SK-N-SH (cell line): ENCODE data around the gene FERD3L. TPM values are rescaled to one million over a fixed set of nuclear protein-coding genes. Genes with fewer than 3 reads are reported as not detected.

Experiments used
- CTCF ChIA-PET: fragments of 300-600, 350-600 bp; formaldehyde crosslinking; extraction: SDS; loops from one replicate; lab custom pipeline; 2021; lab: Yijun Ruan, JAX
- POLR2A ChIA-PET: fragments of 350-600 bp; sonication (Branson Sonifier 250); formaldehyde crosslinking; extraction: SDS; loops from one replicate; lab custom pipeline; 2020; ENCODE audit warnings: antibody characterized with exemption, inconsistent platforms; lab: Yijun Ruan, JAX
- DNase-seq: peaks from one replicate; pipeline ENCODE4 v3.0.0; 2012
- H2AFZ ChIP-seq: fragments of 200-600 bp; sonication (generic); 2 replicates; pipeline ENCODE4 v1.8.1; 2016; ENCODE audit warnings: antibody characterized with exemption, mild to moderate bottlenecking, low read depth
- H3F3A ChIP-seq: fragments of 200-600 bp; sonication (generic); replicated peaks from 2 replicates; pipeline ENCODE3; 2016; ENCODE audit warnings: antibody characterized with exemption, mild to moderate bottlenecking; ENCODE audit not compliant: insufficient read depth
- H3K27ac ChIP-seq, 2 experiments: fragments of 200-500 bp in 1 of 2; fragments of 200-600 bp in 1 of 2; sonication (Bioruptor generic) in 1 of 2; sonication (generic), shearing (Covaris generic) in 1 of 2; 2 replicates each; pipeline versions ENCODE4 v1.5.1 to v1.6.1; 2014 to 2016; ENCODE audit warnings: low read depth in 2 of 2, inconsistent platforms in 1 of 2, low read length in 1 of 2, mild to moderate bottlenecking in 1 of 2, mixed read lengths in 1 of 2
- H3K27me3 ChIP-seq: fragments of 200-600 bp; sonication (generic), shearing (Covaris generic); 2 replicates; pipeline ENCODE4 v1.6.1; 2016; ENCODE audit warnings: mixed run types; ENCODE audit not compliant: insufficient read depth
- H3K36me3 ChIP-seq, 2 experiments: fragments of 200-500 bp in 1 of 2; fragments of 200-600 bp in 1 of 2; sonication (Bioruptor generic) in 1 of 2; sonication (generic) in 1 of 2; replicated peaks in 1 of 2; 2 replicates each; pipeline versions ENCODE3 to v1.5.1; 2014 to 2016; ENCODE audit warnings: low read length in 1 of 2, mild to moderate bottlenecking in 1 of 2; ENCODE audit not compliant: insufficient read depth in 2 of 2, control insufficient read depth in 1 of 2
- H3K4me1 ChIP-seq, 2 experiments: fragments of 200-500 bp in 1 of 2; fragments of 200-600 bp in 1 of 2; sonication (Bioruptor generic) in 1 of 2; sonication (generic), shearing (Covaris generic) in 1 of 2; 2 replicates each; pipeline versions ENCODE4 v1.5.1 to v1.6.1; 2014 to 2016; ENCODE audit warnings: low read depth in 1 of 2, low read length in 1 of 2, mixed run types in 1 of 2; ENCODE audit not compliant: insufficient read depth in 2 of 2, control insufficient read depth in 1 of 2
- H3K4me2 ChIP-seq: fragments of 200-600 bp; sonication (generic), shearing (Covaris generic); 2 replicates; pipeline ENCODE4 v1.6.1; 2017; ENCODE audit warnings: mixed run types
- H3K4me3 ChIP-seq, 2 experiments: fragments of 200-500 bp in 1 of 2; fragments of 200-600 bp in 1 of 2; sonication (Bioruptor generic) in 1 of 2; sonication (generic), shearing (Covaris generic) in 1 of 2; 2 replicates each; pipeline versions ENCODE4 v1.5.1 to v1.8.1; 2014 to 2016; ENCODE audit warnings: low read depth in 2 of 2, inconsistent platforms in 1 of 2, low read length in 1 of 2, mild to moderate bottlenecking in 1 of 2, mixed read lengths in 1 of 2, moderate library complexity in 1 of 2
- H3K79me2 ChIP-seq: fragments of 200-600 bp; sonication (generic); 2 replicates; pipeline ENCODE4 v1.8.1; 2017; ENCODE audit warnings: mild to moderate bottlenecking; ENCODE audit not compliant: insufficient read depth
- H3K9ac ChIP-seq: fragments of 200-600 bp; sonication (generic); 2 replicates; pipeline ENCODE4 v1.6.1; 2017; ENCODE audit warnings: mixed run types
- H3K9me2 ChIP-seq: fragments of 200-600 bp; sonication (generic); 2 replicates; pipeline ENCODE4 v1.6.1; 2017; ENCODE audit warnings: mixed run types
- H3K9me3 ChIP-seq: fragments of 200-600 bp; sonication (generic); 2 replicates; pipeline ENCODE4 v1.6.1; 2017; ENCODE audit warnings: mixed run types, mild to moderate bottlenecking, moderate library complexity
- H4K20me1 ChIP-seq: fragments of 200-600 bp; sonication (generic); 2 replicates; pipeline ENCODE4 v1.6.1; 2017; ENCODE audit warnings: mild to moderate bottlenecking, mixed run types; ENCODE audit not compliant: insufficient read depth
- CHD2 ChIP-seq: fragments of 150-350 bp; IDR thresholded peaks from 2 replicates; pipeline ENCODE4 v1.6.1; 2018; ENCODE audit warnings: low read length; ENCODE audit not compliant: partially characterized antibody
- EP300 ChIP-seq, 2 experiments: IDR thresholded peaks; 2 replicates each; pipeline versions ENCODE4 v1.4.0 to v1.6.1; 2012; ENCODE audit warnings: borderline replicate concordance in 1 of 2, low read depth in 1 of 2, low read length in 1 of 2
- EZH2phosphoT487 ChIP-seq: fragments of 200-600 bp; sonication (generic); IDR thresholded peaks from 2 replicates; pipeline ENCODE4 v1.6.1; 2017; ENCODE audit warnings: low read depth, mixed run types, mild to moderate bottlenecking, antibody characterized with exemption, moderate library complexity, borderline replicate concordance
- JUND ChIP-seq: IDR thresholded peaks from 2 replicates; pipeline ENCODE4 v1.4.0; 2012
- NFIC ChIP-seq: IDR thresholded peaks from 2 replicates; pipeline ENCODE4 v1.4.0; 2012; ENCODE audit warnings: borderline replicate concordance
- PBX3 ChIP-seq: IDR thresholded peaks from 2 replicates; pipeline ENCODE4; 2012
- POLR2AphosphoS5 ChIP-seq: IDR thresholded peaks from 2 replicates; pipeline ENCODE4 v1.6.1; 2012; ENCODE audit warnings: low read depth, low read length
- RAD21 ChIP-seq: IDR thresholded peaks from 2 replicates; pipeline ENCODE4 v1.6.1; 2012; ENCODE audit warnings: mild to moderate bottlenecking, low read length
- RCOR1 ChIP-seq: fragments of 150-350 bp; IDR thresholded peaks from 2 replicates; pipeline ENCODE4 v1.6.1; 2017; ENCODE audit warnings: antibody characterized with exemption, low read length
- RXRA ChIP-seq: IDR thresholded peaks from 2 replicates; pipeline ENCODE4 v1.4.0; 2012; ENCODE audit warnings: low read depth, mild to moderate bottlenecking, borderline replicate concordance
- SIN3A ChIP-seq: IDR thresholded peaks from 2 replicates; pipeline ENCODE4 v1.6.1; 2012; ENCODE audit warnings: low read depth, mild to moderate bottlenecking, low read length, moderate library complexity, borderline replicate concordance
- SMC3 ChIP-seq: IDR thresholded peaks from 2 replicates; pipeline ENCODE4 v1.6.1; 2012; ENCODE audit warnings: low read depth, low read length, improper control_type of control experiment
- TAF1 ChIP-seq: IDR thresholded peaks from 2 replicates; pipeline ENCODE4 v1.6.1; 2012; ENCODE audit warnings: low read depth, mild to moderate bottlenecking, low read length, moderate library complexity, borderline replicate concordance
- TCF12 ChIP-seq: IDR thresholded peaks from 2 replicates; pipeline ENCODE4 v1.4.0; 2012
- TEAD4 ChIP-seq: IDR thresholded peaks from 2 replicates; pipeline ENCODE4 v1.4.0; 2012; ENCODE audit warnings: mild to moderate bottlenecking, borderline replicate concordance; ENCODE audit not compliant: insufficient read depth
- ZBTB33 ChIP-seq: IDR thresholded peaks from 2 replicates; pipeline ENCODE4 v1.4.0; 2012; ENCODE audit warnings: low read depth, borderline replicate concordance
- WGBS: methylation state at CpG from one replicate; pipeline ENCODE4 v1.1.6; 2017; ENCODE audit warnings: low lambda C conversion rate; 5-methylcytosine and 5-hydroxymethylcytosine counted together
- polyA plus RNA-seq, 3 experiments: library from polyadenylated mRNA; depleted of rRNA; stranded (reverse); fragments of >200 nt; gene quantifications; 2 replicates each; pipeline ENCODE4 v1.2.3, GENCODE V29; 2012

Gene FERD3L
- polyA plus RNA-seq, 1 of the 3 experiments (the other 2 are of a cell fraction) = not detected

GRCh38 chr7:19113002-19113350 is 32.2 kb downstream of the FERD3L start:
- Histone ChIP-seq H2AFZ (no peak overlapping the region), H4K20me1 (peaks cover 30% of the 10 kb centered on the region), H3K9ac (peak overlapping the region; percentile 95), H3K27ac (peak overlapping the region; percentile 96 to 100), H3F3A (peaks cover 50% of the 10 kb centered on the region), H3K4me2 (peak overlapping the region; percentile 88), H3K9me3 (no peaks in the 10 kb centered on the region), H3K36me3 (peaks cover 50 to 72% of the 10 kb centered on the region in 2 experiments), H3K27me3 (no peaks in the 10 kb centered on the region), H3K79me2 (peaks cover 89% of the 10 kb centered on the region), H3K9me2 (no peaks in the 10 kb centered on the region), H3K4me3 (peak overlapping the region; percentile 92 to 100), H3K4me1 (peaks cover 17 to 29% of the 10 kb centered on the region in 2 experiments; a peak in 2 of 4 replicates)
- no peak for DNase-seq
- CTCF ChIA-PET = interaction anchor here (1.1 to 2.9 kb wide), 11 partner anchors 10 to 522 kb away, joined by 3 to 14 read pairs (median 8); no protein-coding TSS in a partner anchor
- POLR2A ChIA-PET = interaction anchor here (0.6 to 1.8 kb wide), 7 partner anchors 13 to 414 kb away, joined by 3 to 6 read pairs (median 3); no protein-coding TSS in a partner anchor
- TF ChIP-seq SMC3 (no peak), ZBTB33 (no peak), SIN3A (no peak)
- WGBS = 13% methylated on average over 4 of the region's 4 CpGs

GRCh38 chr7:19112274-19113001 is 32.8 kb downstream of the FERD3L start:
- no peak for DNase-seq
- peak overlapping the region; percentile 95 for H3K9ac ChIP-seq
- peaks cover 50% of the 10 kb centered on the region for H3F3A ChIP-seq
- H4K20me1 ChIP-seq = peaks cover 30% of the 10 kb centered on the region
- ChIA-PET CTCF (interaction anchor here (0.8 to 2.9 kb wide), 10 partner anchors 10 to 522 kb away, joined by 3 to 14 read pairs (median 8); no protein-coding TSS in a partner anchor), POLR2A (interaction anchor here (0.6 to 1.8 kb wide), 7 partner anchors 13 to 414 kb away, joined by 3 to 6 read pairs (median 3); no protein-coding TSS in a partner anchor)
- H3K27me3 ChIP-seq = no peaks in the 10 kb centered on the region
- WGBS = 15% methylated on average over 27 of the region's 42 CpGs
- no peaks in the 10 kb centered on the region for H3K9me2 ChIP-seq
- H3K79me2 ChIP-seq = peaks cover 94% of the 10 kb centered on the region
- H3K4me2 ChIP-seq = peak overlapping the region; percentile 88
- H3K27ac ChIP-seq = peak overlapping the region; percentile 96 to 100
- TF ChIP-seq SIN3A (peak; percentile 49; the same call in 1 of the 2 replicates), JUND (peak; percentile 30; the same call in 1 of the 2 replicates), POLR2AphosphoS5 (peak; percentile 66), SMC3 (no peak), TAF1 (peak; percentile 70; the same call in 1 of the 2 replicates), TEAD4 (no peak), PBX3 (peak; percentile 78), RAD21 (no peak), TCF12 (peak; percentile 53), EP300 (IDR thresholded peaks at IDR 0.05; ENCODE audit: borderline replicate concordance in 1 of 2, low read depth in 1 of 2, low read length in 1 of 2) (peak in 1 of 2 experiments; percentile 70; a peak in 2 of 4 replicates), RXRA (no peak), NFIC (peak; percentile 80), CHD2 (no peak), EZH2phosphoT487 (0 out of 2 replicates have a peak, but pooled peaks have one; percentile 72), RCOR1 (no peak)
- TF ChIP-seq, all 33 proteins: peak for 9
- peaks cover 50 to 72% of the 10 kb centered on the region in 2 experiments for H3K36me3 ChIP-seq
- H3K9me3 ChIP-seq = no peaks in the 10 kb centered on the region
- H2AFZ ChIP-seq = no peak overlapping the region
- peak overlapping the region; percentile 92 to 100 for H3K4me3 ChIP-seq
- peaks cover 17 to 35% of the 10 kb centered on the region in 2 experiments; a peak in 2 of 4 replicates for H3K4me1 ChIP-seq
